HG03342 (cell line): ENCODE measurements around the gene ZNF487.
A peak's percentile ranks its signal among the peaks of the same experiment; 100 is the strongest.
"Not testable (repeated sequence)": the region's sequence is repeated elsewhere in the genome, so short reads cannot be mapped to it uniquely, and the experiment has no call there.

Experiments
- ATAC-seq: cut with Tn5 transposase; IDR thresholded peaks from one replicate; pipeline ENCODE4 v1.9.1; 2021; ENCODE audit warnings: mild to moderate bottlenecking, moderate library complexity; ENCODE audit not compliant: unreplicated experiment

The ZNF487 gene

GRCh38 chr10:43403911-43404703 lies 32.8 kb upstream of the ZNF487 start:
- no peak for ATAC-seq

GRCh38 chr10:43404704-43405084 lies 32.2 kb upstream of the ZNF487 start:
- ATAC-seq = no peak

- peak; percentile 13 for ATAC-seq
These were observed 29.7 kb upstream of the ZNF487 start for GRCh38 chr10:43407148-43407575.

- ATAC-seq = peak; percentile 44
These were observed 29.2 kb upstream of the ZNF487 start for GRCh38 chr10:43407576-43408330.

GRCh38 chr10:43408331-43408709 lies 28.6 kb upstream of the ZNF487 start:
- ATAC-seq = no peak

- ATAC-seq = peak; percentile 63
These were observed 28.1 kb upstream of the ZNF487 start, which contains the start of gene HNRNPF for GRCh38 chr10:43408710-43409384. Gene HNRNPF, minus strand, starts transcription at chr10:43409186. Its CDS starts 21,302 bp downstream, at chr10:43387884.

- ATAC-seq = peak; percentile 0
These were observed 27.4 kb upstream of the ZNF487 start for GRCh38 chr10:43409385-43410109.

GRCh38 chr10:43410345-43410744 lies 26.6 kb upstream of the ZNF487 start:
- no peak for ATAC-seq

GRCh38 chr10:43411536-43411935 lies 25.4 kb upstream of the ZNF487 start:
- ATAC-seq = no peak

GRCh38 chr10:43415544-43415943 lies 21.4 kb upstream of the ZNF487 start:
- ATAC-seq = no peak

GRCh38 chr10:43417950-43418768 lies 18.8 kb upstream of the ZNF487 start:
- ATAC-seq = no peak

GRCh38 chr10:43419997-43420368 lies 16.9 kb upstream of the ZNF487 start:
- no peak for ATAC-seq

- peak; percentile 84 for ATAC-seq
These were observed 16.3 kb upstream of the ZNF487 start for GRCh38 chr10:43420369-43421200.

GRCh38 chr10:43421201-43421507 lies 15.8 kb upstream of the ZNF487 start:
- no peak for ATAC-seq

- no peak for ATAC-seq
These were observed 15.4 kb upstream of the ZNF487 start for GRCh38 chr10:43421519-43421918.

GRCh38 chr10:43421944-43422343 lies 15.0 kb upstream of the ZNF487 start:
- ATAC-seq = not testable (repeated sequence)

GRCh38 chr10:43424416-43424815 lies 12.5 kb upstream of the ZNF487 start:
- ATAC-seq = no peak

- not testable (repeated sequence) for ATAC-seq
These were observed 10.4 kb upstream of the ZNF487 start for GRCh38 chr10:43426476-43426875.

GRCh38 chr10:43427166-43427825 lies 9.6 kb upstream of the ZNF487 start:
- peak; percentile 88 for ATAC-seq
